SK-N-SH (cell line): Measurements from ENCODE around the gene LONRF2. TPM values are rescaled to one million over a fixed set of nuclear protein-coding genes. Genes with fewer than 3 reads are reported as not detected.

Source experiments
- CTCF ChIA-PET: fragments of 300-600, 350-600 bp; formaldehyde crosslinking; extraction: SDS; loops from one replicate; lab custom pipeline; 2021; lab: Yijun Ruan, JAX
- POLR2A ChIA-PET: fragments of 350-600 bp; sonication (Branson Sonifier 250); formaldehyde crosslinking; extraction: SDS; loops from one replicate; lab custom pipeline; 2020; ENCODE audit warnings: antibody characterized with exemption, inconsistent platforms; lab: Yijun Ruan, JAX
- DNase-seq: peaks from one replicate; pipeline ENCODE4 v3.0.0; 2012
- H2AFZ ChIP-seq: fragments of 200-600 bp; sonication (generic); 2 replicates; pipeline ENCODE4 v1.8.1; 2016; ENCODE audit warnings: antibody characterized with exemption, mild to moderate bottlenecking, low read depth
- H3F3A ChIP-seq: fragments of 200-600 bp; sonication (generic); replicated peaks from 2 replicates; pipeline ENCODE3; 2016; ENCODE audit warnings: antibody characterized with exemption, mild to moderate bottlenecking; ENCODE audit not compliant: insufficient read depth
- H3K27ac ChIP-seq, 2 experiments: fragments of 200-500 bp in 1 of 2; fragments of 200-600 bp in 1 of 2; sonication (Bioruptor generic) in 1 of 2; sonication (generic), shearing (Covaris generic) in 1 of 2; 2 replicates each; pipeline versions ENCODE4 v1.5.1 to v1.6.1; 2014 to 2016; ENCODE audit warnings: low read depth in 2 of 2, inconsistent platforms in 1 of 2, low read length in 1 of 2, mild to moderate bottlenecking in 1 of 2, mixed read lengths in 1 of 2
- H3K27me3 ChIP-seq: fragments of 200-600 bp; sonication (generic), shearing (Covaris generic); 2 replicates; pipeline ENCODE4 v1.6.1; 2016; ENCODE audit warnings: mixed run types; ENCODE audit not compliant: insufficient read depth
- H3K36me3 ChIP-seq, 2 experiments: fragments of 200-500 bp in 1 of 2; fragments of 200-600 bp in 1 of 2; sonication (Bioruptor generic) in 1 of 2; sonication (generic) in 1 of 2; replicated peaks in 1 of 2; 2 replicates each; pipeline versions ENCODE3 to v1.5.1; 2014 to 2016; ENCODE audit warnings: low read length in 1 of 2, mild to moderate bottlenecking in 1 of 2; ENCODE audit not compliant: insufficient read depth in 2 of 2, control insufficient read depth in 1 of 2
- H3K4me1 ChIP-seq, 2 experiments: fragments of 200-500 bp in 1 of 2; fragments of 200-600 bp in 1 of 2; sonication (Bioruptor generic) in 1 of 2; sonication (generic), shearing (Covaris generic) in 1 of 2; 2 replicates each; pipeline versions ENCODE4 v1.5.1 to v1.6.1; 2014 to 2016; ENCODE audit warnings: low read depth in 1 of 2, low read length in 1 of 2, mixed run types in 1 of 2; ENCODE audit not compliant: insufficient read depth in 2 of 2, control insufficient read depth in 1 of 2
- H3K4me2 ChIP-seq: fragments of 200-600 bp; sonication (generic), shearing (Covaris generic); 2 replicates; pipeline ENCODE4 v1.6.1; 2017; ENCODE audit warnings: mixed run types
- H3K4me3 ChIP-seq, 2 experiments: fragments of 200-500 bp in 1 of 2; fragments of 200-600 bp in 1 of 2; sonication (Bioruptor generic) in 1 of 2; sonication (generic), shearing (Covaris generic) in 1 of 2; 2 replicates each; pipeline versions ENCODE4 v1.5.1 to v1.8.1; 2014 to 2016; ENCODE audit warnings: low read depth in 2 of 2, inconsistent platforms in 1 of 2, low read length in 1 of 2, mild to moderate bottlenecking in 1 of 2, mixed read lengths in 1 of 2, moderate library complexity in 1 of 2
- H3K79me2 ChIP-seq: fragments of 200-600 bp; sonication (generic); 2 replicates; pipeline ENCODE4 v1.8.1; 2017; ENCODE audit warnings: mild to moderate bottlenecking; ENCODE audit not compliant: insufficient read depth
- H3K9ac ChIP-seq: fragments of 200-600 bp; sonication (generic); 2 replicates; pipeline ENCODE4 v1.6.1; 2017; ENCODE audit warnings: mixed run types
- H3K9me2 ChIP-seq: fragments of 200-600 bp; sonication (generic); 2 replicates; pipeline ENCODE4 v1.6.1; 2017; ENCODE audit warnings: mixed run types
- H3K9me3 ChIP-seq: fragments of 200-600 bp; sonication (generic); 2 replicates; pipeline ENCODE4 v1.6.1; 2017; ENCODE audit warnings: mixed run types, mild to moderate bottlenecking, moderate library complexity
- H4K20me1 ChIP-seq: fragments of 200-600 bp; sonication (generic); 2 replicates; pipeline ENCODE4 v1.6.1; 2017; ENCODE audit warnings: mild to moderate bottlenecking, mixed run types; ENCODE audit not compliant: insufficient read depth
- CTCF ChIP-seq: fragments of 200-600 bp; sonication (generic); IDR thresholded peaks from 2 replicates; pipeline ENCODE4 v1.6.1; 2017; ENCODE audit warnings: antibody characterized with exemption, mild to moderate bottlenecking, moderate library complexity
- ELF1 ChIP-seq: IDR thresholded peaks from 2 replicates; pipeline ENCODE4 v1.4.0; 2012
- EP300 ChIP-seq, 2 experiments: IDR thresholded peaks; 2 replicates each; pipeline versions ENCODE4 v1.4.0 to v1.6.1; 2012; ENCODE audit warnings: borderline replicate concordance in 1 of 2, low read depth in 1 of 2, low read length in 1 of 2
- FOSL2 ChIP-seq: IDR thresholded peaks from 2 replicates; pipeline ENCODE4 v1.4.0; 2012; ENCODE audit warnings: low read depth, mild to moderate bottlenecking, moderate library complexity, borderline replicate concordance
- GATA2 ChIP-seq: sonication (generic); formaldehyde crosslinking; IDR thresholded peaks from 2 replicates; pipeline ENCODE4 v1.5.0; 2020; ENCODE audit warnings: mild to moderate bottlenecking, missing genetic modification reagents
- JUND ChIP-seq: IDR thresholded peaks from 2 replicates; pipeline ENCODE4 v1.4.0; 2012
- MEF2A ChIP-seq: IDR thresholded peaks from 2 replicates; pipeline ENCODE4 v1.4.0; 2012; ENCODE audit warnings: low read depth, borderline replicate concordance
- NRF1 ChIP-seq: IDR thresholded peaks from 2 replicates; pipeline ENCODE4 v1.6.1; 2012; ENCODE audit warnings: low read depth, mild to moderate bottlenecking, low read length
- POLR2AphosphoS5 ChIP-seq: IDR thresholded peaks from 2 replicates; pipeline ENCODE4 v1.6.1; 2012; ENCODE audit warnings: low read depth, low read length
- RAD21 ChIP-seq: IDR thresholded peaks from 2 replicates; pipeline ENCODE4 v1.6.1; 2012; ENCODE audit warnings: mild to moderate bottlenecking, low read length
- RFX5 ChIP-seq: IDR thresholded peaks from 2 replicates; pipeline ENCODE4 v1.6.1; 2012; ENCODE audit warnings: mild to moderate bottlenecking, improper control_type of control experiment, low read length
- SMC3 ChIP-seq: IDR thresholded peaks from 2 replicates; pipeline ENCODE4 v1.6.1; 2012; ENCODE audit warnings: low read depth, low read length, improper control_type of control experiment
- USF2 ChIP-seq: fragments of 150-350 bp; IDR thresholded peaks from 2 replicates; pipeline ENCODE4 v1.6.1; 2017; ENCODE audit warnings: antibody characterized with exemption, low read length, low read depth, borderline replicate concordance
- ZBTB33 ChIP-seq: IDR thresholded peaks from 2 replicates; pipeline ENCODE4 v1.4.0; 2012; ENCODE audit warnings: low read depth, borderline replicate concordance
- WGBS: methylation state at CpG from one replicate; pipeline ENCODE4 v1.1.6; 2017; ENCODE audit warnings: low lambda C conversion rate; 5-methylcytosine and 5-hydroxymethylcytosine counted together
- polyA plus RNA-seq, 3 experiments: library from polyadenylated mRNA; depleted of rRNA; stranded (reverse); fragments of >200 nt; gene quantifications; 2 replicates each; pipeline ENCODE4 v1.2.3, GENCODE V29; 2012

LONRF2 gene
- polyA plus RNA-seq, 1 of the 3 experiments (the other 2 are of a cell fraction): 2.0 TPM

GRCh38 chr2:100273387-100273786 is 48.9 kb downstream of the LONRF2 start:
- Histone ChIP-seq H3K27me3 (no peaks in the 10 kb centered on the region), H3K9me2 (no peaks in the 10 kb centered on the region), H3K79me2 (no peaks in the 10 kb centered on the region), H3F3A (no peaks in the 10 kb centered on the region), H3K36me3 (no peaks in the 10 kb centered on the region), H3K27ac (no peak overlapping the region; a peak in 2 of 4 replicates), H3K4me3 (no peak overlapping the region), H3K9me3 (no peaks in the 10 kb centered on the region), H3K4me1 (peaks cover 0 to 7% of the 10 kb centered on the region in 2 experiments; a peak in 2 of 4 replicates), H3K4me2 (no peak overlapping the region), H3K9ac (no peak overlapping the region), H4K20me1 (no peaks in the 10 kb centered on the region), H2AFZ (no peak overlapping the region)
- CTCF ChIA-PET: interaction anchor here (5.2 to 8.6 kb wide), 2 partner anchors 11 to 108 kb away, joined by 29 to 107 read pairs; no protein-coding TSS in a partner anchor
- POLR2A ChIA-PET: no interaction called here
- no peak for DNase-seq
- 95% methylated on average over 1 of the region's 1 CpG for WGBS
- TF ChIP-seq USF2 (no peak), FOSL2 (no peak), RAD21 (no peak), ELF1 (no peak), EP300 (IDR thresholded peaks at IDR 0.05; ENCODE audit: borderline replicate concordance in 1 of 2, low read depth in 1 of 2, low read length in 1 of 2) (no peak), CTCF (no peak), ZBTB33 (no peak), RFX5 (no peak), MEF2A (no peak), NRF1 (no peak), JUND (no peak)

- Histone ChIP-seq H3K79me2 (no peaks in the 10 kb centered on the region), H3K4me3 (no peak overlapping the region), H2AFZ (no peak overlapping the region), H3K36me3 (no peaks in the 10 kb centered on the region), H3K9ac (no peak overlapping the region), H3F3A (no peaks in the 10 kb centered on the region), H3K27me3 (no peaks in the 10 kb centered on the region), H3K4me2 (no peak overlapping the region), H4K20me1 (no peaks in the 10 kb centered on the region), H3K27ac (no peak overlapping the region; a peak in 2 of 4 replicates), H3K9me2 (no peaks in the 10 kb centered on the region), H3K4me1 (peaks cover 0 to 7% of the 10 kb centered on the region in 2 experiments; a peak in 2 of 4 replicates), H3K9me3 (no peaks in the 10 kb centered on the region)
- ChIA-PET POLR2A (no interaction called here), CTCF (interaction anchor here (1.4 to 8.6 kb wide), 3 partner anchors 10 to 108 kb away, joined by 3 to 107 read pairs (median 29); no protein-coding TSS in a partner anchor)
- DNase-seq: peak; percentile 32
- TF ChIP-seq ELF1 (no peak), GATA2 (peak; percentile 13; the same call in 1 of the 2 replicates), POLR2AphosphoS5 (no peak), SMC3 (no peak)
- 73% methylated on average over 10 of the region's 10 CpGs for WGBS
These were observed 49.4 kb downstream of the LONRF2 start for GRCh38 chr2:100272841-100273329.
